Measurements from ENCODE around the gene INS.

DNA sequence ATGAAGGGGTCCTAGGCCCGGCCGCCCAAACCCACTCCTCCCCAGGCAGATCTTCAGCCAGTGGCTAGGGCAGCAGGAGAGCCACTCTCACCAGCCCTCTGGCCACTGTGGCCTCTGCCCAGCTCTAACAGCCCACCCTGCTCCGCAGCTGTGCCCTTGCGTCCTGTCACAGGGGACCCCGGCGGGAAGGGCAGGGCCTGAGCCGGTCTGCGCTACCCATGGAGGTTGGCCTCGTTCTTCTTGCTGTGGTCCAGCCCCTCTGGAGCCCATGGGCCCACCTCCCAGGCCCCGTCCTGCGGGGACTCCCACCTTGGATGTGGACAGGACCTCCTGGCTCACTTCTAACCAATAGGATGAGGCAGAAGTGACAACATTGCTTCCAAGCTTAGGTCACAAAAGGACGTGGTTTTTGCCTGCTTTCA is 48.9 kb upstream of the INS start:
- TF ChIP-seq POLR2AphosphoS5 (IDR thresholded peaks at IDR 0.05) (no peak), POLR2A (IDR thresholded peaks at IDR 0.05) (no peak), EP300 (IDR thresholded peaks at IDR 0.05; ENCODE audit: low read depth) (no peak)
- TF ChIP-seq, protein P1, sequence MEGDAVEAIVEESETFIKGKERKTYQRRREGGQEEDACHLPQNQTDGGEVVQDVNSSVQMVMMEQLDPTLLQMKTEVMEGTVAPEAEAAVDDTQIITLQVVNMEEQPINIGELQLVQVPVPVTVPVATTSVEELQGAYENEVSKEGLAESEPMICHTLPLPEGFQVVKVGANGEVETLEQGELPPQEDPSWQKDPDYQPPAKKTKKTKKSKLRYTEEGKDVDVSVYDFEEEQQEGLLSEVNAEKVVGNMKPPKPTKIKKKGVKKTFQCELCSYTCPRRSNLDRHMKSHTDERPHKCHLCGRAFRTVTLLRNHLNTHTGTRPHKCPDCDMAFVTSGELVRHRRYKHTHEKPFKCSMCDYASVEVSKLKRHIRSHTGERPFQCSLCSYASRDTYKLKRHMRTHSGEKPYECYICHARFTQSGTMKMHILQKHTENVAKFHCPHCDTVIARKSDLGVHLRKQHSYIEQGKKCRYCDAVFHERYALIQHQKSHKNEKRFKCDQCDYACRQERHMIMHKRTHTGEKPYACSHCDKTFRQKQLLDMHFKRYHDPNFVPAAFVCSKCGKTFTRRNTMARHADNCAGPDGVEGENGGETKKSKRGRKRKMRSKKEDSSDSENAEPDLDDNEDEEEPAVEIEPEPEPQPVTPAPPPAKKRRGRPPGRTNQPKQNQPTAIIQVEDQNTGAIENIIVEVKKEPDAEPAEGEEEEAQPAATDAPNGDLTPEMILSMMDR (IDR thresholded peaks at IDR 0.05) = no peak

Measured in transverse colon (tissue), 4 donors.